LNCaP clone FGC (cell line): ENCODE measurements around the gene AACS.

Experiments
- DNase-seq: peaks from one replicate; pipeline ENCODE4 v3.0.0-alpha.2; 2011; ENCODE audit warnings: low read depth
- H3K4me3 ChIP-seq: 2 replicates; pipeline ENCODE4 v1.5.1; 2011; ENCODE audit warnings: mild to moderate bottlenecking, low read depth, low read length, control low read depth
- CTCF ChIP-seq: IDR thresholded peaks from 2 replicates; pipeline ENCODE4 v1.5.1; 2012; ENCODE audit warnings: mild to moderate bottlenecking; ENCODE audit not compliant: control insufficient read depth, insufficient read depth; ENCODE audit errors: extremely low read depth

The AACS gene

GRCh38 chr12:125186471-125187147 is 121.4 kb downstream of the AACS start:
- H3K4me3 ChIP-seq: no peak overlapping the region
- no peak for TF ChIP-seq CTCF

DNA sequence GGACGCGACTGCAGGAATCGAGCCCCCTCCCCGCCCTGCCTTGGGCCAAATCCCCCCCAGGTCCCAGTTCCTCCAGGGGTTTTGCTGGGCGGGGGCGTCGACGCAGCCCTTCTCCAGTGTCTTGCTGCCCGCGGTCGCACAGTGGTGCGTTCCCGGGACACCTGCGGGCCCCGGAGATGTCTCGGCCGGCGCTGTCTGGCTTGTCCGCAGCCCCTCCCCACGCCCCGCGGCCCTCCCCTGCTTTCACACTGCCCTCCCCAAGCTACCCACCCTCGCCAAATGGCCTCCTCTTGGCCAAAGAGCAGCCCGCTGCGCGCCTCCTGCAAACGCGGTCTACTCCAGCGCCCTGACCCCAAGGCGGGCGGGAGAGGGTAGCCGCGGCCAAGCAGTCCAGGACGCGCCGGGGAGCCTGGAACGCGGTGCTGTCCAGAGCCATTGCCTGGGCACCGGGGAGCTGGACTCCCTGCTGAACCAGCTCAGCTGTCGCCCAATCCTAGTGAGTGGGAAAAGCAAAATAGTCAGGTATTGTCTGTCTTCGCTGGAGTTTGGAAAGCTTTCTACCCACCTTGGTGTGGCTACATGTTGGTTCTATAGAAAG is 122.0 kb downstream of the AACS start:
- no peak overlapping the region for H3K4me3 ChIP-seq
- no peak for TF ChIP-seq CTCF
- no peak for DNase-seq

More at GRCh38 chr12:125186471-125187147, 121.4 kb downstream of the AACS start:
- DNase-seq: no peak

DNA sequence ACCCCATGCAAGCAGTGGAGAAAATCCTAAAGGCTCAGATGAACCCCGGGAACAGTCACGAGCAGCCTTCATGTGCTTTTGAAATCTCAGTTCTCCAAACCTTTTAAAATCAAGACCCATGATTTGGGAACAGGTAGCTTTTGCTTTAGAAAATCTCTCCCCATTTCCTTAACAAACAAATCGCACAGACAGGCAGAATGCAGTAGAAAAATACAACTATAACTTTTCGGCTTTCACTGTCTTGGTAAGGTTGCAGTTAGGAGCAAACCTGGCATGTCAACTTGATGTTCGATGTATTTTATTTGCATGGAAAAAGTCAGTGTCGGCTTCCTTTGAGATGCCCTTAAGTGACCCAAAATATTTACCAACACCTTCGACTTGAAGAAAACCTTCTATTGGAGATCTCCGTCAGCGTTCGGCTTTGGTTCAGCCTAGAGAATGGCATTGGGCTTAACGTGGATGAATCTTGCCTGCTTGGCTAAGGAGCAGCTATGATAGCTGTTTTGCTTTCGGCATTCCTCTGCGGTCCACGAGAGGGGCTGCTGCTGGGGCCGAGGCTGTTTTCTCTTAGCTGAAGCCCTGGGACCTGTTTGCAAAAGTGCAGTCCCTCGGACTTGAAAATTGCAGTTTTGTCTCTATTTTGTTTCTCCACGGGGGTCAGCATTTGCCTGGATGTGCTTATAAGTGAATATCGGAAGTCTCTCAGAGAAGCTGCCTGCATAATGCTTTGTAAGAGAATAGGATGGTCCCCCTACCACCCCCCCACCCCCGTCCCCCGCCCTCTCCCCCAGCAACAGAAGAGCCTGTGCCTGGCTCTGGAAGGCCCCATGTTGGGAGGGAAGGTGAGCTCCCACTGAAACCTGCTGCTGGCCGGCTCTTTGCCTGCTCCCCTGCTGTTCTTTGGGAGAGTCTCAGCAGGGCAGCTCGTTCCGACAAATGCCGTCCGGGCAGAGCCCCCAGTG is 122.8 kb downstream of the AACS start:
- no peak overlapping the region for H3K4me3 ChIP-seq

DNA sequence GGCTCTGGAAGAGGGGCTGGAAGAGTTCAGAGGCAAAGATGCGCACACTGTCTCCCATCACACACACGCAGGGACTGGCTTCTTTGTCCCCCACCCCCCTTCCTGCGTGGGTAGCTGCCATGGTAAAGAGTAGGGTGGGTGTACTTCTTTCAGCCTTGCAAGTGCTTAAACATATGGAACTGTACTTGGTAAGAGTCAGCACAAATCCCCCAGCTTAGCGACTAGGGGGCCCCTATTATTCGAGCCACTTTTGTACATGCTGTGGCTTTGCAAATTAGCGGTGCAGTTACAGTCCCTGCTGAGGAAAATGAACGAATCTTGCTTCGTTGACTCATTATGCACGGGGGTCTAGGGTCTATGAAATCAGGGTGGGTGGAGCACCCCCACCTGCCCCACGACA is 123.8 kb downstream of the AACS start:
- no peak for DNase-seq
- TF ChIP-seq CTCF: no peak

More for the DNA sequence above, 122.8 kb downstream of the AACS start:
- DNase-seq: no peak
- no peak for TF ChIP-seq CTCF

DNA sequence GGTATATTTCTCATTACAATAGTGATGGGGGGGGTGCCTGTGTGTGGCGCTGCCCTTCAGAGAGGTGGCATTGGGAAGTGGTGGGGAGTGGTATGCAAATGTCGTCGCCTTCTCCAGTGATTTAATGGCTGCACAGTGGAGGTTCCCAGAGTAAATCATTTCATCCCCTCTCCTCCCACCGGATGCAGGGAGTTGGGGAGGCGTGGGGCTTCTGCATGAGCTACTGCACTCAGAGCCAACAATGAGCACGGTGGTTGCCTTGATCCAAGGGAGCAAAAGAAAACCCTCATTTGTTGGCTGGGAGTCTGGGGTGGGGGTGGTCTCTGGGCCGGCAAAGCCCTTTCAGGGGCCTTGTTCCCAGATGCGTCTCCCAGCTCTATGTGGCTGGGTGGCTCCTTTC is 124.3 kb downstream of the AACS start:
- TF ChIP-seq CTCF: no peak
- no peak for DNase-seq
- no peak overlapping the region for H3K4me3 ChIP-seq

More for the DNA sequence above, 123.8 kb downstream of the AACS start:
- H3K4me3 ChIP-seq: no peak overlapping the region

GRCh38 chr12:125191361-125192087 is 126.3 kb downstream of the AACS start:
- H3K4me3 ChIP-seq: no peak overlapping the region
- TF ChIP-seq CTCF: no peak

More at GRCh38 chr12:125191361-125192087, 126.3 kb downstream of the AACS start:
- no peak for DNase-seq
